MG63 (cell line): ENCODE measurements around the gene BBS2. TPM values are rescaled to one million over a fixed set of nuclear protein-coding genes. Genes with fewer than 3 reads are reported as not detected.

Experiments used
- DNase-seq: peaks from one replicate; pipeline ENCODE4 v3.0.0-alpha.2; 2020
- H3K27me3 ChIP-seq: fragments of 250-450 bp; sonication (Bioruptor Pico); 2 replicates; pipeline ENCODE4 v1.5.1; 2020; ENCODE audit warnings: mild to moderate bottlenecking, moderate library complexity
- H3K36me3 ChIP-seq: fragments of 250-450 bp; sonication (Bioruptor Pico); 2 replicates; pipeline ENCODE4 v1.5.1; 2020; ENCODE audit warnings: mild to moderate bottlenecking, moderate library complexity
- H3K4me3 ChIP-seq: fragments of 250-450 bp; sonication (Bioruptor Pico); 2 replicates; pipeline ENCODE4 v1.5.1; 2020; ENCODE audit warnings: mild to moderate bottlenecking, moderate library complexity
- H3K9me3 ChIP-seq: fragments of 250-450 bp; sonication (Bioruptor Pico); 2 replicates; pipeline ENCODE4 v1.5.1; 2020; ENCODE audit warnings: mild to moderate bottlenecking, moderate library complexity
- total RNA-seq: library from RNA; depleted of rRNA; stranded (reverse); fragments of >200 nt; shearing (Covaris generic); gene quantifications from 2 replicates; pipeline ENCODE4 v1.2.3, GENCODE V29; 2014; ENCODE audit warnings: low replicate concordance

Gene BBS2
- total RNA-seq, 1 experiment from 2014 or later, result 141 TPM

DNA sequence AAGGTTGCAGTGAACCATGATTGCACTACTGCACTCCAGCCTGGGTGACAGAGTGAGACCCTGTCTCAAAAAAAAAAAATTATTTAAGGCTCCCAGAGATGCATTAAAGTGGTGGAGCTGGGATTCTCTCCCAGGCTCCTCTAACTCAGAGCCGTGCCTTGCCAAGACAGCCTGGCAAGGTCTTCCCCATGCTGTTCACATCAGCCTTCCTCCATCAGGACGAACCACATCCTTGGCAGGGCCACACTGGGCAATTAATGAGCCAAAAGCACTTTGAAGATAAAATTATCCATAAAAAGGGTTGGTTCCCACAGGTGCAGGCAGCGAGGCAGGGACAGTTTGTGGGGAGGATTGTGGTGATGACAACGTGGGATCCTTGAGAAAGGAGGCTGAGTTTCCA, 19.8 kb upstream of the BBS2 start:
- H3K27me3 ChIP-seq, result no peaks in the 10 kb centered on the region; the same call in 1 of the 2 replicates
- H3K9me3 ChIP-seq, result peaks cover 16% of the 10 kb centered on the region
- no peaks in the 10 kb centered on the region for H3K36me3 ChIP-seq
- H3K4me3 ChIP-seq, result no peak overlapping the region
- peak; percentile 28 for DNase-seq

DNA sequence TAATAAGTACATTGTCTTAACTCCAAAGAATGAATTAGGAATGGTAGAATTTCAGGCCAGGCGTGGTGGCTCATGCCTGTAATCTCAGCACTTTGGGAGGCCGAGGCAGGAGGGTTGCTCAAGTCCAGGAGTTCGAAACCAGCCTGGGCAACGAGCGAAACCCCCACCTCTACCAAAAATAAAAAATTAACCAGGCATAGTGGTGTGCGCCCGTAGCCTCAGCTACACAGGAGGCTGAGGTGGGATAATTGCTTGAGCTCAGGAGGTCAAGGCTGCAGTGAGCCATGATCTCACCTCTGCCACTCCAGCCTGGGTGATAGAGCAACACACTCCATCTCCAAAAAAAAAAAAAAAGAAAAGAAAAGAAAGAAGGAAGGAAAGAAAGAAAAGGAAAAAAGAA, 18.5 kb upstream of the BBS2 start:
- no peak for DNase-seq
- peaks cover 16% of the 10 kb centered on the region for H3K9me3 ChIP-seq
- H3K27me3 ChIP-seq, result peaks cover 4% of the 10 kb centered on the region; the same call in 1 of the 2 replicates
- H3K36me3 ChIP-seq, result no peaks in the 10 kb centered on the region
- H3K4me3 ChIP-seq, result no peak overlapping the region

DNA sequence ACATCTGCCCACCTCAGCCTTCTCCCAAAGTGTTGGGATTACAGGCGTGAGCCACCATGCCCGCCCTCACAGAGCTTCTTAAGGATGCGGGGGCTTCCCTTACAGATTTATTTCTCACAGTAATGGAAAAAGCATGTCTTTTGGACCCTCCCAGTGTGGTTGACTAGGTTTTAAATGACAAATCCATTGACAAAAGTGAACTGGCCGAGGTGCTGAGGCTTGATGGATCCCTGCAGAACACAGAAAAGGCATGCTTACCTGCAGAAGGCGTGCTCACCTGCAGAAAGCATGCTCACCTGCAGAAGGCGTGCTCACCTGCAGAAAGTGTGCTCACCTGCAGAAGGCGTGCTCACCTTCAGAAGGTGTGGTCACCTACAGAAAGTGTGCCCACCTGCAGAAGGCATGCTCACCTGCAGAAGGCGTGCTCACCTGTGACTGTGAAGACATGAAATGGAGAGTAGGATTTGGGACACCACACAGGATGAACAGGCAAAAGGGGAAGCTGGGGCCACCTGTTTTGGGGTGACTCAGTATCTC, 15.1 kb upstream of the BBS2 start:
- Histone ChIP-seq H3K27me3 (peaks cover 6% of the 10 kb centered on the region; the same call in 1 of the 2 replicates), H3K9me3 (no peaks in the 10 kb centered on the region), H3K36me3 (no peaks in the 10 kb centered on the region), H3K4me3 (no peak overlapping the region)
- no peak for DNase-seq

DNA sequence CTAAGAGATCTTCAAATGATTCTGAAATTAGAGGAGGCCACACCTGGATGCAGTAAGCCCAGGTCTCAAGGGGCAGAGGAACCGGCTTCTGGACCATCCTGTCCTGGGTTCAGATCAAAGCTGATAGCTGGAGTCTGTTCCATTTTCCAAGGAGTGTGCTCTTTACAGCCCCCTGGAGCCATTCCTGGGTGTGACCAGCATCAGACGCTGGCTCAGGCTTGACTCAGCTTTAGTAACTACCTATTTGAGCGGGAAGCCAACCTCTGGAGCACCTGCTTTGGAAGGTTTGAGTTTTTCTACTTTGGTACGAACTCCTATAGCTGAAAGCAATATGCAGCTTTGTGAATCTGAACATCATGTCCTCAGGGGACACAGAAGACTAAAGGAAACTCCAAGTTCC, 12.9 kb upstream of the BBS2 start:
- Histone ChIP-seq H3K9me3 (no peaks in the 10 kb centered on the region), H3K27me3 (peaks cover 6% of the 10 kb centered on the region; the same call in 1 of the 2 replicates), H3K36me3 (no peaks in the 10 kb centered on the region), H3K4me3 (no peak overlapping the region)
- DNase-seq, result no peak

DNA sequence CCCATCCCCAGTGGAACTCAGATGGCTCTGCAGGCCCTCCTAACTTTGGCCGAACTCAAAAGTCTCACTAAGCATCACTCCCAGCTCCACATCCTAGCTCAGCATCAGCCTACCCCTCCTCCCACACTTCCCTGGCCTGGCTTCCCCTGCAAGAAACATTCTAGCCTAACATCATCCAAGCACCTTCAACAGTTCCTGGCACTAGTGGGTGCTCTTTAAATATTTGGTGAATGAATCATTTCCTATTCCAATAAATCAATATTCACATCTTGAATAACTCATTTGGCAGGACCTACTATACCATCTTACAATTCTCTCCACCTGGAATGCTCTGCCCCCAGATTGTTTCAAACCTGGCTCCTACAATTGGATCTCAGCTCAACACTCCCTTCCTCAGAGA, 11.0 kb upstream of the BBS2 start:
- peak; percentile 27 for DNase-seq
- Histone ChIP-seq H3K36me3 (no peaks in the 10 kb centered on the region), H3K27me3 (peaks cover 6% of the 10 kb centered on the region; the same call in 1 of the 2 replicates)

DNA sequence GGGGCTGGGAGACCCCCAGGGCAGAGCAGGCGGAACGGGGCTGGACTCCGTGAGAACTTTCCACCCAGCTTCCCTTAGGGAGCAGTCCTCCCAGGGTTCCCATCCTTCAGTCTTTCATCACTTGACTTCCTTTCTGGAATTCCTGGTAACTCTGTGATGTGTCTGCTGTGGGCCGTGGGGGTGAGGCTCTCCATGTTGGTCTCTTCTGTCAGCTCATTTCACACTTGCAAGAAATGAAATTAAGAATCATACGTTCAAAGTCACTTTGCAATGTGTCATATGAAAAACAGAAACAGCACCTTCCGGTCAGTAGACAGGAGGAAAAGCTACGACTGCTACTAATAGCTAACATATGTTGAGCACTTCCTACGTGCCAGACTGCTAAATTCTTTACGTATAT, 5.4 kb upstream of the BBS2 start:
- DNase-seq, result no peak
- Histone ChIP-seq H3K27me3 (no peaks in the 10 kb centered on the region), H3K9me3 (no peaks in the 10 kb centered on the region), H3K4me3 (no peak overlapping the region), H3K36me3 (no peaks in the 10 kb centered on the region)

More for the DNA sequence above, 11.0 kb upstream of the BBS2 start:
- Histone ChIP-seq H3K4me3 (no peak overlapping the region), H3K9me3 (no peaks in the 10 kb centered on the region)

DNA sequence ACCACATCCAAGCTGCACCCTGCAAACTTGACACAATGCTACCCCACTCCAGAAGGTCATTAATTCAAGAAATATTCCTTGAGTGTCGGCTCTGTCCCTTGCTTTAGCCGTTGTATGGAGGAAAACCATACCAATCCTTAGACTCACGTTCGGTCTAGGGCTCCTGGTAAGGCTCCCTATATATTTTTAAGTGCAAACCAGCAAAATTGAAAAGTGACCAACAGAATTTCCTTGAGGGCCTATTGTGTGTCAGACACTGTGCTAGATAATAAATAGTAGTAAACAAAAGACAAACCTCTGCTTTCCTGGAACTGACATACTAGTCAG, 390 bp upstream of the BBS2 start:
- peak overlapping the region; percentile 90 for H3K4me3 ChIP-seq
- no peaks in the 10 kb centered on the region for H3K36me3 ChIP-seq
- H3K27me3 ChIP-seq, result no peaks in the 10 kb centered on the region
- H3K9me3 ChIP-seq, result no peaks in the 10 kb centered on the region
- no peak for DNase-seq

DNA sequence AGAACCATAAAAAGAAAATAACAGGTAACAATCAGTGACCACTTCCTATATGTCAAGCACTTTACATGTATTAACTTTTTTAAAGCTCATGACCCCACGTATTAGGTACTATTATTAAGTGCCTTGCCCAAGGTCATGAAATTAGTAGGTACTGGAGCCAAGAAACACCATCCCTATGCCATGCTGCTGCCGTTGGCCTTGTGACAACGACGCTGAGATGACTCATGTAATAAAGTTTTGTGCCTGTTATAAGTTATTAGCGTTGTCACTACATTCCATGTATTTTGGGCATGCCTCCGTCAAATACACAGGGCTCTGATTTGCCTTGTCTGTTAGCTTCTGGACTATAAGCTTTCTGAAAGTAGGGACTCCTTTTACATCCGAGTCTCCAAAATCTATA, 1.4 kb downstream of the BBS2 start:
- peak; percentile 65 for DNase-seq
- no peaks in the 10 kb centered on the region for H3K9me3 ChIP-seq
- H3K36me3 ChIP-seq, result peaks cover 3% of the 10 kb centered on the region
- peak overlapping the region; percentile 90; the same call in 1 of the 2 replicates for H3K4me3 ChIP-seq
- H3K27me3 ChIP-seq, result no peaks in the 10 kb centered on the region

DNA sequence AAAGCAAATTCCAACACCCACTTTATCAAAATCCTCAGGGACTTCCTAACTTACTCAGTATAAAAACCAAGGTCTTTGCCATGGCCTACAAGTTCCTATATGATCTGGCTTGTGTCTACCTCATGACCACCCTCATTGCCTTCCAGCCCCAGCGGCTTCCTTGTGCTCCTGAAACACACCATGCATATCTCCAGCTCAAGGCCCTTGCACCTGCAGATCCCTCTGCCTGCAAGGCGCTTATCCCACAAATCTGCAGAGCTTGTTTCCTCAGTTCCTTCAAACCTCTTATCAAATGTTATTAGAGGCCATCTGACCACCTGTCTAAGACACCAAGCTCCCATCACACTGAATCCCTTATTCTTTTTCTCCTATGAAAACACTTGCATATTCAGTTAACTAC, 2.6 kb downstream of the BBS2 start:
- Histone ChIP-seq H3K9me3 (no peaks in the 10 kb centered on the region; the same call in 1 of the 2 replicates), H3K36me3 (peaks cover 15% of the 10 kb centered on the region), H3K4me3 (no peak overlapping the region), H3K27me3 (no peaks in the 10 kb centered on the region)
- DNase-seq, result no peak

DNA sequence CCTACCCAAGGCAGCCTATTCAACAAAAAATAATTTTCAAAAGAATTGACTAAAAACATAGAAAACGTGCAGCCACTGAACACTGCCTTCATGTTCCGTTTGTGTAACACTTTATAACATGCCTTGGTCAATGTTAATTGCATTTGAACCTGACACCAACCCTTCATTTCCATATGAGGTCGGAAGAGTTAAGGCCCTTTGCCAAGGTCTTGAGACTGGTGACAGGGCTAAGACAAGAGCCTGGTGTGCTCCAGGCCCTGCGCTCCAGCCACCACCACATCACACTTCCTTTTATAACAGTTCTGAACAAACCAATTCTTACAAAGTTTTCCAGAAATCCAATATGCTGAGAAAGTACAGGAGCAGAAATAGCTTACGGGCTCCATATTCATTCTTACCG, 4.2 kb downstream of the BBS2 start:
- DNase-seq, result no peak

DNA sequence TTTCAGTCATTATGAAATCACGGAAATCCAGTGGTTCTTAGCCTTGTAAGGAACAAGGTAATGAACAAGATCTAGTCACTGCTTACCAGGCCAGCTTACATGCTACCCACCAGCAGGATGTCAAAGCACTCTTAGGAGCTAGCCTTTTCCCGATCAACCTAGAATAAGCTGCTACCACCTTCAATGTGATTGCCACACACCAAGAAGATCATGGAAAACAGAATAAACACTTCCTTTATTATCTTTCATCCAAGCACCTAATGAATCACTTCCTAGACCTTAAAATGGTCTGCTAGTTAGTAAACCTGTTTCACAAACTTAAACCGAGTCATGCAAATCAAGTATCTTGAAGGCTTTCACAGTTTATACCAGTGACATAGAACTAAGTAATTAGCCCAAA, 5.0 kb downstream of the BBS2 start:
- H3K27me3 ChIP-seq, result no peaks in the 10 kb centered on the region
- no peak for DNase-seq

More for the DNA sequence above, 4.2 kb downstream of the BBS2 start:
- Histone ChIP-seq H3K27me3 (no peaks in the 10 kb centered on the region), H3K36me3 (peaks cover 18% of the 10 kb centered on the region), H3K4me3 (no peak overlapping the region), H3K9me3 (no peaks in the 10 kb centered on the region; the same call in 1 of the 2 replicates)

DNA sequence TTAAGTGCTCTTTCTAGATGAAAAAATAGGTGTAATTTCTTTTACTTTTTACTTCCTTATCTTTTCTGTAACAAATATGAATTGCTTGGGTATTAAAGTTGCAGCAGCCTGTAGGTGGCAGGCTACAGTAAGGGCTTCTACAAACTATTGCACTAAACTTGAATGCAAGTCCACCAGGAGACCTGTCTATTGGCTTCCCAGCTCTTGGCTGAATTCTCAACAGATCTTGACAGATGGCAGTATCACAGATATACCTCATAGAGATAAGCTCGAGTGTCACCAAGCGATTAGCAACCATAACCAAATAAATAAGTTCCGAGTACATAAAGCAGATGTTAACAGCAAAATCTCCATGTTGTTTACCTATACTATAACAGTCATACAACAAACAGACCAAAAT, 5.9 kb downstream of the BBS2 start:
- DNase-seq, result peak; percentile 64
- Histone ChIP-seq H3K9me3 (no peaks in the 10 kb centered on the region; the same call in 1 of the 2 replicates), H3K27me3 (no peaks in the 10 kb centered on the region), H3K36me3 (peaks cover 29% of the 10 kb centered on the region), H3K4me3 (no peak overlapping the region)

More for the DNA sequence above, 5.0 kb downstream of the BBS2 start:
- Histone ChIP-seq H3K4me3 (no peak overlapping the region), H3K36me3 (peaks cover 21% of the 10 kb centered on the region), H3K9me3 (no peaks in the 10 kb centered on the region; the same call in 1 of the 2 replicates)

DNA sequence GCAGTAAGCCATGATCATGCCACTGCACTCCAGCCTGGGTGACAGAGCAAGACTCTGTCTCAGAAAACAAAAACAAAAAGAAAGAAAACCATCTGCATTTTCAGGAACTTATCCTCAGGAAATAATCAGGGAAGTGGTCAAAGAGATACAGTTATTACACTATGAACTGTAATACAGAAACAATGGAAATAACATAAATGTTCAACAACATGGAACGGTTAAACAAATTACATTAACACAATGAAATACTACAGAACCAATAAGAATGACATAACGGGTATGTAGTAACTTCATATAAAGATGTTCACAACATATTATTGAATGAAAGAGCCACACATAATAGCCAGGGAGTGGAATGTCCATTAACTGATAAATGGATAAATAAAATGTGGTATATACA, 6.7 kb downstream of the BBS2 start:
- no peak for DNase-seq
- no peak overlapping the region for H3K4me3 ChIP-seq
- H3K27me3 ChIP-seq, result no peaks in the 10 kb centered on the region
- H3K9me3 ChIP-seq, result no peaks in the 10 kb centered on the region; the same call in 1 of the 2 replicates
- H3K36me3 ChIP-seq, result peaks cover 34% of the 10 kb centered on the region

DNA sequence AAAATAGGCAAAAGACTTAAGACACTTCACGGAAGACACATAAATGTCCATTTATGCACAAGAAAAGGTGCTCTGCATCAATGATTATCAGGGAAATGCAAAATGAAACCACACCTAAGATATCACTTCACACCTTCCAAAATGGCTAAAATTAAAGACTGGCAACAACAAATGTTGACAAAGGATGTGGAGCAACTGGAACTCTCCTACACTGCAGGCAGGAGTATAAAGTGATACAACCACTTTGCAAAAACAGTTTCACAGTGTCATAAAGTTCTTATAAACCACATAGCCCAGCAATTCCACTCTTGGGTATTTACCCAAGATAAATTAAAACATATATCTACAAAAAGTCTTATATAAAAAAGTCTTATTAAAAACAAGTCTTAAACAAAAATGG, 7.8 kb downstream of the BBS2 start:
- DNase-seq, result no peak
- H3K36me3 ChIP-seq, result peaks cover 40% of the 10 kb centered on the region
- H3K9me3 ChIP-seq, result no peaks in the 10 kb centered on the region; the same call in 1 of the 2 replicates
- H3K27me3 ChIP-seq, result no peaks in the 10 kb centered on the region
- no peak overlapping the region for H3K4me3 ChIP-seq

DNA sequence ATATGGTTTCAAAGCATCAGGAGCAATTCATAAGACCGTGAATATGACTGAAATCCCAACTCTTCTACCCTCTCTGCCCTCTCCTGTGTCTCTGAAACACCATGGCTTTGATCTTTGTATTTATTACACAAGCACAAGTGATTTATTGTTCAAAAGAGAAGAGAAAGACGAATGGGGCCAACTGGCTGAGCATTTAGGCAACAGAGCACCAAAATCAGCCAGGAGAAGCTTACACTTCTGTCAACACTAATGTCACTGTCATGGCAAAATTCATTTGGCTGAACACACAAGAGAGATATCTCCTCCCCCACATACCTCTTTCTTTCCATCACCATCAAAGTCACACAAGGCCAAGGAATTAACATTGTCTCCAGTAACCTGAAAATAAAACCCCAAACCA, 9.3 kb downstream of the BBS2 start:
- H3K27me3 ChIP-seq, result no peaks in the 10 kb centered on the region
- H3K9me3 ChIP-seq, result no peaks in the 10 kb centered on the region; the same call in 1 of the 2 replicates
- H3K4me3 ChIP-seq, result no peak overlapping the region
- peaks cover 51% of the 10 kb centered on the region for H3K36me3 ChIP-seq
- DNase-seq, result no peak

DNA sequence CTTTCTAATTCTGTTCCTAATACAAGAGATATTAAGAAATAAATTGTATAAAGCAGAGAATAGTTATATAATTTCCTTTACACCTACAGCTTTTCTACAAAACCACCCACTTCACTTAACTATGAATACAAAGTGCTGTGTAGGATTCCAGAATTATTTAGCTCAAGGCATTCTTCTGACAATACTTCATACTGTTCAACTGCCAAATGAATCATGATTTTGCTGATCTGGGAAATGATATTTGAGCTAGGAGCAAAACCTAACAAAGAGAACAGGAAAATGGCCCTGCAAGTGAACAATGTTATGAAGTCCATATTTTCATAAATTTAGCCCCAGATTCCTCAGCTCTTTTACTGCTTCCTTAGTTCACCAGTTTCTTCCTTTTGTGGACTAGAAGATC, 12.9 kb downstream of the BBS2 start:
- Histone ChIP-seq H3K27me3 (no peaks in the 10 kb centered on the region), H3K9me3 (no peaks in the 10 kb centered on the region), H3K36me3 (peaks cover 59% of the 10 kb centered on the region), H3K4me3 (no peak overlapping the region)
- no peak for DNase-seq

DNA sequence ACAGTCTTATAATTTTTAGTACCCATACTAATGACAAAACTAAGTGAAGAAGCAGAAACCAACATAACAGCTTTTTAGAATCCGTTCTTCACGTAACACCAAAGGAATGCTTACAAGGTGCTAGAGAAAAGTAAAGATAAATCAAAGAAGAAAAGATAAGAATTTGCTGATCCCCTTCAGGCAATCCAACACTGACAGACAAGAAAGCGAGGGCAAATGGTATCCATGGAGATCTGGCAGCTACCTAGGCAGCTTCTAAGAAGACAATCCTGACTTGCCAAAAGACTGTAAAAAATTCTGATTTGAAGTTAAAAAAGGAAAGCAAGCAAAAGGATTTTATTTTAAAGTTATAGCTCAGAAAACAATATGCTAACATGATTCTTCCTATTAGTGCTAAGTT, 14.6 kb downstream of the BBS2 start:
- no peak overlapping the region for H3K4me3 ChIP-seq
- H3K27me3 ChIP-seq, result no peaks in the 10 kb centered on the region
- H3K36me3 ChIP-seq, result peaks cover 70% of the 10 kb centered on the region
- no peaks in the 10 kb centered on the region for H3K9me3 ChIP-seq
- DNase-seq, result no peak

DNA sequence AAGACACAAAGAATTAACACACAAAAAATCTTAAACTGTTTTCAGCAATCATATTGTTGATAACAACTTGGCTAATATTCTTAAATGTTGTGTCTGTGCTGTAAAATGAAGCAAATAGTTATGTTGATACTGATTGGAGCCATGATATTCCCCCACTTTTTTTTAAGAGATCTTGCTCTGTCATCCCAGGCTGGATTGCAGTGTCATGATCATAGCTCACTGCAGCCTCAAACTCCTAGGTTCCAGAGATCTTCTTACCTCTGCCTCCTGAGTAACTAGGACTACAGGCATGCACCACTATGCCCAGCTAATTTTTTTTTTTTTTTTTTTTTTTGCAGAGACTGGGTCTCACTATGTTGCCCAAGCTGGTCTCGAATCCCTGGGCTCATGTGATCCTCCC, 26.0 kb downstream of the BBS2 start:
- H3K27me3 ChIP-seq, result no peaks in the 10 kb centered on the region
- H3K36me3 ChIP-seq, result peaks cover 31% of the 10 kb centered on the region
- no peaks in the 10 kb centered on the region for H3K9me3 ChIP-seq
- H3K4me3 ChIP-seq, result no peak overlapping the region
- no peak for DNase-seq

DNA sequence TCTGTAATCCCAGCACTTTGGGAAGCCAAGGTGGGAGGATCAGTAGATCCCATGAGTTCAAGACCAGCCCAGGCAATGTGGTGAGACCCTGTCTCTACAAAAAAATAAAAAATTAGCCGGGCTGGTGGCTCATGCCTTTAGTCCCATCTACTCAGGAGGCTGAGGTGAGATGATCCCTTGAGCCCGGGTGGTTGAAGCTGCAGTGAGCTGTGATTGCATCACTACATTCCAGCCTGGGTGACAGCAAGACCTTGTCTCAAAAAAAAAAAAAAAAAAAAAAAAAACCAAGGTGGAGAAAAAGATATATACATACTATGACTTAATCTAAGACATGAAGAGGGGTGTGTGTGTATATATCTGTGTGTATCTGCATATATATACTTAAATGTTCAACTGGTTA, 26.7 kb downstream of the BBS2 start:
- no peaks in the 10 kb centered on the region for H3K9me3 ChIP-seq
- no peaks in the 10 kb centered on the region for H3K27me3 ChIP-seq
- DNase-seq, result no peak
- no peak overlapping the region for H3K4me3 ChIP-seq
- H3K36me3 ChIP-seq, result peaks cover 27% of the 10 kb centered on the region
